HG03097 (cell line): ENCODE measurements around the gene ZNF385D.

Source experiments
- ATAC-seq: cut with Tn5 transposase; IDR thresholded peaks from one replicate; pipeline ENCODE4 v1.9.1; 2021; ENCODE audit not compliant: unreplicated experiment, low FRiP score

Gene ZNF385D

DNA sequence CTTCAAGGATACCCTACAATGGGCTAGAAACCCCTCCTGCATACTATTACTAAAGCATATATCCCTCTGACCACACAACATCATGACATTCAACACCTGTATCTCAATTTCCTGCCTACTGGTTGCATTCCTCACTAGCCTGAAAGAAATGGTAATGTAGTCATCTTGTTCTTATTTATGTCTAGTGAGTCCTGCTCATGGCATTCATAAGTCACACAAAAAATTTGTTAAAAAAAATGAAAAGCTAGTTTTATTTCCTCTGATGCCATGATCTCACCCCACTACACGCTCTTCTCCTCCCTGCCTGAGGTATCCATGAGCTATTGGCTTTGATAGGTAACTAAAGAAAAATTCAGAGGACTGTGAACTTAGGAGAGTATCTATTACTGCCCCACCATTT lies 284.5 kb downstream of the ZNF385D start:
- no peak for ATAC-seq

DNA sequence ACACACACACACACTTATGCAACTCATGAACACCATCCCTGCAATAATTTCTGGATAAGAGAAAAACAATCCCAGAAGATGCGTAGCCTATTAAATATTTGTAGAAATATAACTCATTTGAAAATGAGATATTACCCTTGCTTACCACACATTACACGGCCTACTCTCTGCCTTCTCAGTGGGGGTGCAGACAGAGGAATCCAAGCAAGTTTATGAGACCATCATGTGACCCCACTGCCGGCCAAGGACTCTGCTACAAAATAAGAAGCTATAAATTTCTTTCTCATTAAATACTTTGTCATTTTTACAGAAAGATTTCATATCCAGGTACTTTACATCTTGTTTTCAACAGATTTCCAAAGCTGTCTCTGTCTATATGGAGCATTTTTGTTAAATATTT lies 286.3 kb downstream of the ZNF385D start:
- ATAC-seq: no peak

DNA sequence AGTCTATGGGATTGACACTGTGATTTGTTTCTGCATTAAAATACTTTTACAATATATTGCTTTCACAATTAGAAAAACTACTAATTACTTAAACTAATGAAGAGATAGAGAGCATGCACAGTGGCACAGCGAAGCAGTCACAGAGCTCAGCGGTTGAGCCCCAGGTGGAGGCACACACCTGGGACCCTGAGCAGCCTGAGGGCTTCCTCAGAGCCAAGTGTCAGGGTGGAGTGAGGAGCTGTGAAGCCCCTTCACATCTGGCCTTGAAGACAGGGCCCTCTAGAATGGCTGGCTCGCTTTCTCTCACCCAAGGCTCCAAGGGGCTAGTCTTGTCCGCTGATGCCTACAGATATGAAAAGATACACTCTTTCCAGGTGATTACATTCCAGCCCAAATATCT lies 287.7 kb downstream of the ZNF385D start:
- ATAC-seq: no peak

DNA sequence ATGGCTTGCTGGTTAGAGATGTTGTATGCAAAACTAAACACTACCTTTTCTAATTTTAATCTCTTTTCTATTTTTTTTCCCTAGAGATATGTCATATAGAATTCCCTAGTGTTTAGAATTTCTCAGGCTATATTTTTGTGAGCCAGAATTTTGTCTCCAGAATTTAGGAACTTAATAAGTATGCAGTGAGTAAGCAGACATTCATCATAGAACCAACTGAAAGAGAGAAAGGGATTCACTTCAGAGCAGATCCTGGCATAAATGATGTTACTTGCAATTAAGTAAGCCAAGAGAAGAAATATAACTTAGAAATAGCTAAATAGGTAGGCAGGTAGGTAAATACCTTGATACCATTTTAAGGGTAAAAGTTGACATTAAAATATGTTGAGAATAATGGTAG lies 288.9 kb downstream of the ZNF385D start:
- no peak for ATAC-seq

DNA sequence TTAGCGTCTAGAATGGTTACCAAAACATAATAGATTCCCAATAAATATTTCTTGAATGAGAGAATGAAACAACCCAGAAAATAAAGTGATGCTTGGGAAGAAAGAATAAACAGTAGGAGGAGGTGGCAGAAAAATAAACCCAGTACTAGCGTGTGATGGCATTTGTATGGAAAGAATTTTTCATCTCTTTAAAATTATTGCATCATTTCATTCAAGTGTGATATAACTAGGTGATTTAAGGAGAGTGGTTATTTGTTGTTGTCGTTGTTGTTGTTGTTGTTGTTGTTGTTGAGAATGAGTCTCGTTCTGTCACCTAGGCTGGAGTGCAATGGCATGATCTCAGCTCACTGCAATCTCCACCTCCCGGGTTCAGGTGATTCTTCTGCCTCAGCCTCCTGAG lies 293.9 kb downstream of the ZNF385D start:
- no peak for ATAC-seq

DNA sequence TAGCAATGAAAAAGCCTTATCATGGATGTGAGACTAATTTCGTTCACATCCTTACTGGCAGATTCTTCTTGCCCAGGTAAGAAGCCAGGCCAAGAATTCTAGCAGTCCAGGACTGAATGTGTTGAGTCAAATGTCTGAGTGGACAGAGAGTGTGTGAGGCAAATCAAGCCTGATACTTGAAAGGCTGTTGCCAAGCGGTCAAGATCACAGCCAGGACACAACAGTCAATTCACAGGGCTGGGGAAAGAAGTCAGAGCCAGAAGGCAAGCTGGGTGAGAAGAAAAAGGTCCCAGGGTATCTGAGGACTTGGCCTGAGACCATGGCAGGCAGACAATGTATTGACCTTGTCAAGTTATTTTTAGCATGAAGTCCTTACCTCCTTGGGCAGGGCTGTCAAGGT lies 301.3 kb downstream of the ZNF385D start:
- ATAC-seq: no peak

DNA sequence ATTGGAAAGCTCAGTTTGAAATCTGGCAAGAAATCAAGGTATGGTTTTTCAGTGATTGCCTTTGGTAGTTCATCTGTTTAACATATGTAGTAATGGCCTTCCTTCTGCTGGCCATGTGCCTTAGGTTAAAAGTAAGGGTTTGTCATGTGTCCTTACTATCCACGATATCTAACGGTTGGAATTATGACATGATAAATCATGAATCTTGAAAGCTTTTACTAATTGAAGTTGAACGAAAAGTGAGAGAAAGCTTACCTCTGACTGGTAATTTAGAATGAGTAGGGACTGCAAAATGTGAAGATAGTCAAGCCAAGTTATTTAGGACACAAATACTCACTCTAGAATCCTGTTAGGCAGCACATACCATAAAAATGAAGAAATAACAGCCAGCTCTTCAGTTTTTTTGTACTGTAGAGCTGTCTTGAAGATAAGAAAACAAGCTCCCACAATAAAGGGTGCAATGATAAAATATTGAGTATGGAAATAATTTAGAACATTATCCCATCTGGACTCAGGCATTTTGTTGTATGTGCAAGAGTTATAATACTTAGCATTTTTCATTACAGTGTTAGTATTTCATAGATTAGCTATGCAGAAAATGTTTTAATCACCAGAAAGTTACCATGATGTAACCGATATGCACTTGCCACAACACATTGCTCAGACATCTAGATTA lies 303.4 kb downstream of the ZNF385D start:
- no peak for ATAC-seq

DNA sequence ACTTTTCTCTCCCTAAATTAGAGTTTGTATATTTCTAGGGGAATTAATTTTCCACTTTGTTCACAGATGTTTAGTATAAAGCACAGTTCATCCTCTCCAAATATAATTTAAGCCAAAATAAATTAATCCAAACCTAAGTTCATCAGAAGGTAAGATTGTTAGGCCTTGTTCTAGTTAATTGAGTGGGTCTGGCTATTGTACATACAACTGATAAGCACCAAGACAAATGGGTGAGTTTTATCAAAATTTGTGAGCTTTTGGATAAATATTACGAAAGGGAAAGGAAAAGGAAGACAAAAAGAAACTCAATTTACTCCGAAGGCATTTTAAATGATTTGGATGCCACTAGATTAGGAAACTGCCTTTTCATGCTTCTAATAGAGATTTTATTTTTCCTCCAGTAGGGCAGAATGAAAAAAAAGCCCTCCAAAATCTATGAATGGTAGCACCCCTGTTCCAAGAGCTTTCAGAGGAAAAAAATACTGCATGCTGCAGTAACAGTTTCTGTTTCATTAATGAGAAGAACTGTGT lies 304.0 kb downstream of the ZNF385D start:
- no peak for ATAC-seq

DNA sequence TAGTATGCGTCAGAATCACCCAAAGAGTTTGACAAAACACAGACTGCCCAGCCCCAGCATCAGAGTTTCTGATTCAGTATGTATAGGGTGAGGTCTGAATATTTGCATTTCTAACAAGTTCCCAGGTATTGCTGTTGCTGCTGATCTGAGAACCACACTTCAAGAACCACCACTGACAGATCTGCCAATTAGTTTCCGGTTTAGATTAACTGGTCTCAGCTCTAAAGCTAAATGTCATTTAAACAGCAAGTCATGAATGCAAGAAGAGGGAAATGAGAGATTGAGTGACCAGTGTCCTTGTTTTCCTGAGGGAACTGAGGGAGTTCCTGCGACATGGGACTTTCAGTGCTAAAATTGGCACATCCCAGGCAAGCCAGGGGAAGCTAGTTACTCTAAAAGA lies 305.0 kb downstream of the ZNF385D start:
- ATAC-seq: no peak

DNA sequence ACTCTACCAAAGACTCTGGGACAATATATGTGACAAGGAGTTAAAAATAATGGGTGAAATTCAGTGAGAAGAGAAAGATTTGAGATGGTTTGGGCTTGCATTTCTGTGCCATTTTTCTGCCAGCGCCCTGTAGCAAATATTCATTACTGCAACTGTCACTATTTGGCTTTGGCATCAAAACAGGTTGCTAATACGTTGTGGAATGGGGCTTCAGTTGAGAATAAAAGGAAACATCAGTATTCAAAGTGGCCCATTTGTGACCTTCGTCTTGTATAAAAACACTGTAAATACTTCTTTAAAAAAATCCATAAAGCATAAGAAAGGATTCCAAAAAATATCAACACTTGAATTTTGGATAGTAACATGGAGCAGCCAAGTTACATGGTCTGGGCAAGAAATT lies 309.2 kb downstream of the ZNF385D start:
- ATAC-seq: no peak

DNA sequence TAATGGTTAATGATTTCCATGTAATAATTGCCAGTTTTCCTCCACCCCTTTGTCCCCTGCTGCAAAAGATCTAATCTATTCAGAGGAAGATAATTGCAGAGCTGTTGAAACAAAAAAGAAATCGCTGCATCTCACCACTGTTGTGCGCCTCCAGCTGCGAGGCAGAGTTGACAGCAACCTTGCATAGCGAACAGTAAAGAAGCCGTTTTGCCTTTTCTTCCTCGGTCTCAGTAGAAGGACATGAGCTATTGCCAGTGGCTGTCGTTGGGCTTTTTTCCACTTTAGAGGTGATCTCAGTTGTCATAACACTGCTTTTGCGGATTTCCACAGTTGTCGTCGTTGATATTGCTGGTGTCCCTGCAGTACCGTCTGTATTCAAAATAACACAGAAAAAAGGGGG lies 314.2 kb downstream of the ZNF385D start:
- no peak for ATAC-seq

DNA sequence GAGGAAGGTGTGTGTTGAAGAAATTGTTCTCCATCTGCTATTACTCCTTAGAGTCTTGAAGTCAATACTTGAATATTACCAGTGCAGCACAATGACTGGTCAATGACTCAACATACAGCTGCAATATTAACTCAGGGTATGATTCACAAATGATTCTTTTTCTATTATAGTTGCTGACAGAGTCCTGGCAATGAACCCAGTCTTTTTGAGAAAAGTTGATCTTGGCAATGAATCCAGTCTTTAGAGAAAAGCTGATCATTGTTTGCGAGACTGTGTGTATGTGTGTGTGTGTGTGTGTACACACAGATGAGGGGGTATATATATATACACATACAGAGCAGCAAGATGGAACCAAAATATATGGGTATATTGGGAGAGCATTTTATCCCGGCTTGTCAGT lies 315.1 kb downstream of the ZNF385D start:
- ATAC-seq: no peak

DNA sequence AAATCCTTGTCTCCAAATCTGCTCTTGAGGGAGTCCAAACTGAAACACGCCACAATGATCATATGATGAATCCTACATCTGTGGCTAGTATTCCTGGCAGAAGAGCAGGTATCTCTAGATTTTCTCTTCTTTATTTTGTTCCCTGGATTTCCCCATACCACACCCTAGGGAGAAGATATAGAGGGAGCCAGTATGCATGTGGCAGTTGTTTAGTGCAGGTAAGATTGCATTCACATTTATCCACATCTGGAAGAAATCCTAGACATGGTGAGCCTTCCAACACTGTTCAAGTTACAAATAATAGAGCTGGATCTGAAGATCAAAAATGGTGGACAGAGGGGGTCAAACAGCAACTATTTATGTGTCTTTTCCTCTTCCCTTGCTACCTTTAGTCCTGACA lies 316.7 kb downstream of the ZNF385D start:
- no peak for ATAC-seq

DNA sequence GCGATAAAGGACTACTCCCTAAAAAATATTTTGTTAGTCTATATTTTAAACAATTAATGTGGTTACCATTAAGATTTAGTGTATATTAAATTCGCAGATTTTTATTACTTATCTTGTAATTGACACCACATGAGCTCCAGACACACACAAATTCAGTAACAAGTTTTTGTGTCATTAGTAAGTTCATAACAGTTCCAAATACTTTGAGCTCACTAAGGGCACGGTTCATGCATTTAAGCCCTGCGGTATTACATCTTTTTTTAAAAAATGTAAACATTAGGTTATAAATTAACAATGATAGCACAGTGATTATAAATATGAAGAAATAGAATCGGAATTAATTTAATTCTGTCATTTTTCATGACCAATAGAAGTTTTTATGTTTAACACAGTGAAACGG lies 317.3 kb downstream of the ZNF385D start:
- no peak for ATAC-seq

DNA sequence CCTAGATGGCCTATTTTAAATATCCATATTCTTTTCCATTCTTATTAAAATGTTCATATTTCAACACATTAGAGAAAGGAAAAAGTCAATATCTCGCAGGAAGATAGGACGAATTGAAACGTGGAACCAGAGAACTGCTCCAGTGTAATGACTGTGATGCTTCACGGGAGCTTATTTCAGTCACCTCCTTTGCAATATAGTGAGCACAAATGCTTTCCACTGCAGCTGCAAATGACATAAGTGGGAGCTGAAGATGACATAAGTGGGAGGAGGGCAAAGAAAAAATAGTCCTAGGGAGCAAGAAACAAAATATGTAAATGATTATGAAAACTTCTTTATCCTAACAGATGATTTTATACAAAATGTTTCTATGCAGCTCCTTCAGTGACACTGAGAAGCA lies 324.1 kb downstream of the ZNF385D start:
- ATAC-seq: no peak

DNA sequence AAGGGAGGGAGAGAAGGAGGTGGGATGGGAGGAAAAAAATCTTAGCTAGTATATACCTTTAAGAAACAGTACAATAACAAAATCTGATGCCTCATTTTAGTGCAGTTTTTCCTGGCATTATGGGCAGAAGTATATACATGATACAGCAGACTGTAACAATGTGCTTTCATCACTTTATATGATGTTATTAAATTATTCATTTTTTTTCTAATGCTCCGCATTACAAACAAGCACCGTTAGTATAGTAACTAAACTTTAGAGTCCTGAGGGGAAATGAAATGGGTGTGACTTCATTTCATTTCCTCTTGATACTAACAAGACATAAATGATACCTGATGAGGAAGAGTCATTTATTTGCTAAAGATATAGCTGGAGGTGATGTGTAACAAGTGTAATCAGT lies 325.3 kb downstream of the ZNF385D start:
- no peak for ATAC-seq

DNA sequence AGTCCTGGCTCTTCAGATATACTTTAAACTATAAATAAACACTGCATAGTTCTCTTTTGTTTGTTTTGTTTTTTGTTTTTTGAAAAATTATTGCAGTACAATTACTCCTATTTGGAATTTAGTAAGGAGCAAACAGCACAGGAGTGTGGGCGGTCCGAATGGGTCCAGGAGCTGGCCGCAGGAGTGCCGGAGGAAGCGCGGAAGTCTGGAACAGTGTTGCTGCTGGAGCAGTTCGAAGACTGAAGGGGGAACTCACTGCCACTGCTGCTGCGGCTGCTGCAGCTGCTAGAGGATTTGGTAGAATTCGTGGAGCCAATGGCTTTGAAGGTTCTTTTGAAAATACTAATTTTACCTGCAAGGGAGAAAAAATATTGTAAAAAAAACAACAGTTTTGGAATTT lies 329.9 kb downstream of the ZNF385D start:
- no peak for ATAC-seq

DNA sequence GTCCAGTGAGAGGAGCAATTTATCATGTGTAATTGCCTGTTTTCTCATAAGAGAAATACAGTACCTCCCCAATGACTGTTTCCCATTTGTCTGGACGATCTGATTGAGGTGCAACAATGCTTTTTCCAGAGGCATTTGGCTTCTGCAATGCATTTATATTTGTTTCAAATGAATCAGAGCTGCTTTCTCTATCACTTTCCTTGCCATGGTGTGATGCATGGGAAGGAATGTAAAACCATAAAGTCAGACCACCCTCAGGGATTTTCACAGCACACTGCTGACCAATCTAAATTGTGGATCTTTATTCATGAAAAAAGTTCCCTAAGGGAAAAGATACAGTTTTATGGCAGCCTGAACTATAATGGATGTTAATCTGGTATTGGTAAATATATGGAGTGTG lies 333.0 kb downstream of the ZNF385D start:
- ATAC-seq: no peak

DNA sequence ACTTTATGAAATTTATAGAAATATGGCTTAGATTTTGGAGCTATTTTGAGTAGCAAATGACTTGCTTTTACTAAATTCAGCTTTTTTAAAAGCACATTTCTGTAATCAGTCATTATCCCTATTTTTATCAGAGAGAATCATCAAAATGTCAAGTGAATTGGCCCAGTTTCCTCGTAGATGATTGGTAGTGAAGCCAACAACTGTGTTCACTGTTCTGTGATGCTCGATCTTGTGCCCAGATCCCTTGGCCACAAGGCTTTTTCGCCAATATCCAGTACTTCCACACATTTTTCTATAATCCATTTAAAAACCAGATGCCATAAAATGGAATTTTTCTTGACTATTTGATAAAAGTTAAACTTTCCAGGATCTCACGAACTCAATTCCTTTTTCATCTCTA lies 336.5 kb downstream of the ZNF385D start:
- ATAC-seq: no peak

DNA sequence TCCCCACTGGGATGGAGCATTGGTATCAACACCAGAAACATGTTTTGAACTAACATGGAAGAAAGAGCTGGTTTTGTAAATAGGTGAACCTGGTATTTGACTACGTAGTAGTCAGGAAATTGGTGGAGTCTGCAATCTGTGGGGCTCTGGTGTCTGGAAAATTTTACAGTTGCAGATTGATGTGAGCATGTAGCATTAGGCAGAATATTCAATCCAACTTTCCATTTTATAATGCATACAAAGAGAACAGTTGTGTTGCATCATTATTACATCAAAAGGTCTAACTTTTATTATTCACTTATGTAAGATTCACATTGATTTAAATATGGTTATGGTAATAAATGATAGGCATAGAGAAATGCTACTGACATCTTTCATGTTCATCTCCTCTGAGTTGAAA lies 340.0 kb downstream of the ZNF385D start:
- ATAC-seq: no peak

DNA sequence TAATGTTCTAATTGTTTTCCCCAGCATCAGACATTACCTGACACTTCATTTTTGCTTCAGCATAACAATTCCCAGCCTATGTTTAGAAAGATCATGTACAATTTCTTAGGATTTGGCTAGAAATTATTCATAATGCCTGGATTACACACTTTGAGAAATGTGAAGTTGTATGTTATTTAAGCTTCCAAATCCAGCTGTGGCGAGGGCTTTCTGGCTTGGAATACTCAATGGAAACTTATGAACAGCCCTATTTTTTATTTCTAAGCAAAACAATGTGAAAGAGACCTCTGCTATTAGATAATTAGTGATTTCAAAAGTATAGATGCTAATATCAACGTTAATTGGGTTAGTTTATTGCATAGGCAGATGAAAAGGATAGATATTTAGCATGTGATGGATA lies 341.6 kb downstream of the ZNF385D start:
- ATAC-seq: no peak

DNA sequence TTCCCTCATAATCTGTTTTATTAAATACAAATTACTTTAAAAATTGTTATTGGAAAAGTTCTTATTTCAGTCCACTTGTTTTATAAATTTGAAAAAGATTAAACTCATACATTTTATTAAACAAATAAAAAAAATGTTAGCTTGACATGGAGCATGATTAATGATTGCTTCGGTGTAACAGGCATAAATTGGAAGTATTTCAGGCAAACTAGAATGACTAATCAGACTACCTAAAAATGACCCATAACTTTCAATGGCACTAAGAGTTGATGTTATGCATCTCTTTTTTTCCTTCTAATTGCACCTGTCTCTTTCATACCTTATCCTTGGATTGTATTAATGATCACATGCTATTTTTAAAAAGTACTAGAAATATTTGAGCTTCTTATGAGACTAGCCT lies 343.3 kb downstream of the ZNF385D start:
- ATAC-seq: no peak
